GM18519 (cell line): ENCODE results near the gene ABCC6.
"Not testable (repeated sequence)": the region's sequence is repeated elsewhere in the genome, so short reads cannot be mapped to it uniquely, and the experiment has no call there.

Experiments used
- ATAC-seq: cut with Tn5 transposase; IDR thresholded peaks from one replicate; pipeline ENCODE4 v1.9.1; 2021; ENCODE audit warnings: mild to moderate bottlenecking, moderate library complexity; ENCODE audit not compliant: unreplicated experiment, low FRiP score

Gene ABCC6

GRCh38 chr16:16191493-16192167 is 31.7 kb downstream of the ABCC6 start:
- ATAC-seq, result no peak

- ATAC-seq, result not testable (repeated sequence)
These were observed 32.3 kb downstream of the ABCC6 start for GRCh38 chr16:16190966-16191365.

- ATAC-seq, result no peak
These were observed 32.7 kb downstream of the ABCC6 start for GRCh38 chr16:16190546-16190945.

- ATAC-seq, result no peak
These were observed 33.5 kb downstream of the ABCC6 start for GRCh38 chr16:16189842-16190241.

- no peak for ATAC-seq
These were observed 34.5 kb downstream of the ABCC6 start for GRCh38 chr16:16188827-16189226.

GRCh38 chr16:16186820-16187219 is 36.5 kb downstream of the ABCC6 start:
- no peak for ATAC-seq

- no peak for ATAC-seq
These were observed 38.2 kb downstream of the ABCC6 start for GRCh38 chr16:16185095-16185494.

- ATAC-seq, result no peak
These were observed 38.7 kb downstream of the ABCC6 start for GRCh38 chr16:16184594-16184993.

GRCh38 chr16:16183562-16183961 is 39.7 kb downstream of the ABCC6 start:
- ATAC-seq, result no peak

- ATAC-seq, result no peak
These were observed 40.4 kb downstream of the ABCC6 start for GRCh38 chr16:16182918-16183317.

- not testable (repeated sequence) for ATAC-seq
These were observed 41.5 kb downstream of the ABCC6 start for GRCh38 chr16:16181748-16182147.

GRCh38 chr16:16178455-16179162 is 44.7 kb downstream of the ABCC6 start:
- ATAC-seq, result no peak

- no peak for ATAC-seq
These were observed 47.0 kb downstream of the ABCC6 start for GRCh38 chr16:16176328-16176727.

GRCh38 chr16:16175296-16175695 is 48.0 kb downstream of the ABCC6 start:
- ATAC-seq, result no peak

- ATAC-seq, result no peak
These were observed 50.3 kb downstream of the ABCC6 start for GRCh38 chr16:16172991-16173390.

GRCh38 chr16:16171332-16171919 is 51.9 kb downstream of the ABCC6 start:
- ATAC-seq, result no peak

- ATAC-seq, result no peak
These were observed 53.7 kb downstream of the ABCC6 start for GRCh38 chr16:16169615-16170014.

GRCh38 chr16:16168431-16168830 is 54.9 kb downstream of the ABCC6 start:
- no peak for ATAC-seq

GRCh38 chr16:16167927-16168326 is 55.4 kb downstream of the ABCC6 start:
- ATAC-seq, result no peak

- ATAC-seq, result no peak
These were observed 56.3 kb downstream of the ABCC6 start for GRCh38 chr16:16166949-16167348.

GRCh38 chr16:16166085-16166484 is 57.2 kb downstream of the ABCC6 start:
- ATAC-seq, result no peak

GRCh38 chr16:16164243-16164642 is 59.1 kb downstream of the ABCC6 start:
- no peak for ATAC-seq
